ENCODE measurements around the gene COL20A1.

DNA sequence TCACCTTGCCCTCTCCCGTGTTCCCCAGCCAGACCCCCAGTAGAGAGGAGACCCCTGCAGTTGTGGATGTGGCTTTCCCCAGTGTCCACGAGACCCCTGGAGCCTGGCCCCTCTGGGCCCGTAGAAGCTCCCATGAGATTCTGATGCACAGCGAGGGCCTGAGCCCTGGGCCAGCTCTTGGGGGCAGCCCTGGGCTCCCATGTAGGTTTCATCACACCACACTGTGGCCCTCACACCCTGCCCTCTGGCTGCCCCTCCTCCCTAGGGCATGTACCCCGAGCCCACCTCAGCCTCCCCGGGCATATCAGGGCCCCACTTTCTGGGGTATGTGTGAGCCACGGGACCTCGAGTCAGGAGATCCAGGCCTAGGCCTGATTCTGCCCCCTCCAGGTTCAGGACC, 75.2 kb downstream of the COL20A1 start:
- TF ChIP-seq CTCF (IDR thresholded peaks at IDR 0.05; ENCODE audit: low read depth, low read length) (no peak), POLR2A (IDR thresholded peaks at IDR 0.05; ENCODE audit: extremely low read depth, insufficient read length) (no peak), MYC (IDR thresholded peaks at IDR 0.05; ENCODE audit: low read depth, low read length) (no peak)
- TF ChIP-seq, protein P1, sequence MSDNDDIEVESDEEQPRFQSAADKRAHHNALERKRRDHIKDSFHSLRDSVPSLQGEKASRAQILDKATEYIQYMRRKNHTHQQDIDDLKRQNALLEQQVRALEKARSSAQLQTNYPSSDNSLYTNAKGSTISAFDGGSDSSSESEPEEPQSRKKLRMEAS (IDR thresholded peaks at IDR 0.05; ENCODE audit: low read depth, low read length) = no peak

Data from NB4 (cell line).